GM03348 (cell line): ENCODE data around the gene SULT1A1.
"Not testable (repeated sequence)": the region's sequence is repeated elsewhere in the genome, so short reads cannot be mapped to it uniquely, and the experiment has no call there.

Source experiments
- DNase-seq: peaks from one replicate; pipeline ENCODE4 v3.0.0; 2012; ENCODE audit warnings: low spot score

SULT1A1 gene

DNA sequence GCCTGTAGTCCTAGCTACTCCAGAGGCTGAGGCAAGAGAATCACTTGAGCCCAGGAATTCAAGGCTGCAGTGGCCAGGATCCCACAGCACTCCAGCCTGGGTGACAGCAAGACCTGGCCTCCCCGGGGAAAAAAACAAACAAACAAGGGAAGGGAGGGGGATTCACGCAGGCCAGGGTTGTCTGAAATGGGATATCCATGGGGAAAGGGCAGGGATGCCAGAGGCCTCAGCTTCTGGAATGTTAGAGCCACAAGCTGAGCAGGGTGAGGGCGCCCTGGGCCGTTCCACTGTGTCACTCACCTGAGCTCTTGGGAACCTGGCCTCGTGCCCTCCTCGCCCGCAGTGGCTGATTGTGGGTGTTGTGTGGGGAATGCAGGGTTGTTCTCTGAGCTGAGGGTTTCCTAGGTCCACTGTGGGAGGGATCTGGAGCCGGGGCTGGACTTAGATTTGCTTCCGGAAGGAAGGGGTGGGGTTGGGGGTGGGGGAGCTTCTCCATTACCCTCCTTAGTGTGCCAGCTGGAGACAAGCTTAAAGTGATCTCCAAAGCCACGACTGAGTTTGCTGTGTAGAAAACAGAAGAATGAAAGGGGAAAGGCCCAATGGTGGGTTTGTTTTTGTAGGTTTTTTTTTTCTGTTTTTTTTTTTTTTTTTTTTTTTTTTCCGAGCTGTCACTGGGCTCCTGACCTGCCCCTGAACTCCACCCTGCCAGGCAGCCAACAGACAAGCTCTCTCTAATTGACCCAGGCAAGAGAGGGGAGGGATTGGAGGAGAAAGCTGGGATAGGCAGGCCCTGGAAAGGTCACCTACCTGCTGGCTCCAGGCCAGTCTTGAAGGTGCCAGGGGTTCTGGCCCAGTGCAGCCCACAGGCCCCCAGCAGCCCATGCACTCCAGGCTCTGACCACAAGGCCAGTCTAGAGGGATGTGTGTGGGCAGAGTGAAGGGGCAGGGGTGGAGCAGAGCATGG is at the start of gene SULT1A1:
Gene SULT1A1, minus strand, starts transcription at position 414 of the 964 bp plus-strand sequence. CDS start 1,189 bp downstream, outside the sequence.
- peak; percentile 3 for DNase-seq

DNA sequence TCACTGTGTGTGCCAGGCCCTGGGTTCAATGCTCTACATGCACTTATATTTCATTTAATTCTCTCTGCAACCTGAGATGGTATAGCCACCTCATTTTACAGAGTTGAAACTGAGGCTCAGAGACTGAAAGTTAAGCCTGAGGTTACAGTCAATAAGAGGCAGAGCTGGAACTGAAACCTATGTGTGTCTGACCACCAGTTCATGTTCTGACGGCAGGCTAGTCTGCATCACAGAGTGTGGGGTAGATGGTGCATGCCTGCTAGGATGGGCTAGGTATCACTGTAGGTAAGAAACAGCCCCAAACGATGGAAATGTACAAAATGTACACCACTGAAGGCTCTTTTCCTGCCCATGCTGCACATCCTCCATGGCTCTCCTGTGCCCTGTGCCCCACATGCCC is 30.1 kb upstream of the SULT1A1 start:
- DNase-seq = not testable (repeated sequence)

DNA sequence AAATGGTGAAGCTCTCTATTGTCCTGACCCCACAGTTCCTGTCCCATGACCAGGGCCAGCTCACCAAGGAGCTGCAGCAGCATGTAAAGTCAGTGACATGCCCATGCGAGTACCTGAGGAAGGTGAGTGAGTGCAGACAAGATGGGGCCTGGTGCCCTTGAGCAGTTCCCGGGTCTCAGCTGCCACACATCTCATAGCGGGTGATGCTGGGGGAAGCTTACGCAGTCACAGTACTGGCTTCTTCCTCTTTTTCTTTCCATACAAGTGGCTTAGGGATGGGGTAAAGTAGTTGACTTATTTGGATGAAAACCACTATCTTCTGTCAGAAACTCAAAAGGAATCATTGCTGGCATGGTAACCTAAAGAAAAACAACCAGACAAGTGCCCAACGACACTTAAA is 28.5 kb upstream of the SULT1A1 start:
- DNase-seq = not testable (repeated sequence)

DNA sequence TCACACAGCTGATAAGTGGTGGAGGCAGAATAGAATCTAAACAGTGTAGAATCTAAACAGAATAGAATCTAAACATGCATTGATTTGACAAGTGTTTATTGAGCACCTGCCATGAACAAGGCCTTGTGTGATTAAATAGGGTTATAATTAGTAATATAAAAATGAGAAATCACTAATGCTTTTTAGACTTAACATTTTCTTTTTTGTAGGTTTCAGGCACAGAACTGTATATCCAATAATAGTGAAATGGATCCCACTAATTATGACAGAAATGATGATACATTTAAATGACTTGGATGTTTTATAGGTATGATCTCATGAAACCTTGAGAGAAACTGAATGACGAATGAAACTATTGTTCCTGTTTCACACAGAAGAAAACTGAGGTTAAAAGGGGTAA is 27.9 kb upstream of the SULT1A1 start, which contains the start of gene NPIPB8:
Gene NPIPB8, plus strand, starts transcription at position 301 of the 400 bp plus-strand sequence. CDS start 296 bp downstream, outside the sequence.
- not testable (repeated sequence) for DNase-seq

DNA sequence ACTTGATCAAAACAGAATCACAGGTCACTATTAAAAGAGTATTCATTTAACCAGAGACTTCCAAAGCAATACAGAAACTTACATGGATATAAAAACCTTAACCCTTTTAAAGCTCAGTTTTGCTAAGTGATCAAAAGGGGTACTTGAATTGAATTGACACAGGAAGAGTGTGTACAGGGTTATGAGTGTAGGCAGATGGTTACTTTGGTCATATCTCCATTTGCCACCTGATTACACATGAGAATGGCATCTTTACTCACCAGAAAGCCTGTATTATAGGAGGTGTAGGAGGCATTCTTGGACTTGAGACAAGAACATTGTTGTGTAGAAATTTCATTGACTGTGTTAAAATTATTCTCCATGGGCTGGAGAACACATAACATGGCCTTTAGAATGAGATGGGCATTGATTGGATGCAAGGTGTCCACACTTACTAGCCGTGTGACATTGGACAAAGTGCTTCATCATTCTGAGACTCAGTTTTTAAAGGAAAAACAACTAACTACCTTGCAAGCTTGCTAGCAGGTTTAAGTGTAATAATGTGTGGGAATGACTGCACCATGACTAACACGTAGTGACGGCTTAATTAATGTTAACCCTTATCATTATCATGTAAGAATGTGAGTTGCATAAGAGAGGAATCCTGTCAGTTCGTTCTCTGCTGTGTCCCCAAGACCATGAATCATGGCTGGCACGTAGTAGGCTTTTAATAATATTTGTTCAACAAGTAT is 26.4 kb upstream of the SULT1A1 start:
- not testable (repeated sequence) for DNase-seq

DNA sequence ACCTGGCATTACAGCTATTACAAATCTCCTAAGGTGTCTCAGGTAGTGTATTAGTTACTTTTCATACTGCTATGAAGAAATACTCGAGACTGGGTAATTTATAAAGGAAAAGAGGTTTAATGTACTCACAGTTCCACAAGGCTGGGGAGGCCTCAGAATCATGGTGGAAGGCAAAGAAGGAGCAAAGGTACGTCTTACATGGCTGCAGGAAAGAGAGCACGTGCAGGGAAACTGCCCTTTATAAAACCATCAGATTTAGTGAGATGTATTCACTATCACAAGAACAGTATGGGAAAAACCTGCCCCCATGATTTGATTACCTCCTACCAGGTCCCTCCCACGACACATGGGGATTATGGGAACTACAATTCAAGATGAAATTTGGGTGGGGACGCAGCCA is 21.1 kb upstream of the SULT1A1 start:
- DNase-seq = not testable (repeated sequence)

DNA sequence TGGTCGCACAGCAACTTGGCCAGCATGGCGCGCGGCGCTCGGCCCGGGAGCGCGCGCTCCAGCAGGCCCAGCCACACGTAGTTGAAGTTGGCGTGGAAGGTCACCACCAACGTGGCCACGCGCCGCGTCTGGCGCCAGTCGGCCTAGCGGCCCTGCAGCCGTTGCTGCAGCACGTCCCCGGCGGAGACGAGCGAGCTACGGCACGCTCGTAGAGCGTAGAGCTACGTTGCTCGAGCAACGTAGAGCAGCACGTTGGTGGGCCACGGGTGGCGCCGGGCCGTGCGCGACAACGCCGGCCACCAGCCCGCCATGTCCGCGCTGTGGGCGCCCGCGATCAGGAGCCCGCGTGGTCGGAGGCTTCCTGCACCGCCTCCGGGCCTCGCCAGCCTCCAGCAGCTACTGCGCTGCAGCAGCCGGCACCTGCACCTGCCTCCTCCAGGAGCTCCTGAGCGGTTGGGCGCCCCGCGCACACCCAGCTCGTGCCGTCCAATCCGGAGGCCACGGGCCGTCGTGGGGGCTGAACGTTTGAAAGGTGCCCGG is 13.4 kb upstream of the SULT1A1 start:
- no peak for DNase-seq

DNA sequence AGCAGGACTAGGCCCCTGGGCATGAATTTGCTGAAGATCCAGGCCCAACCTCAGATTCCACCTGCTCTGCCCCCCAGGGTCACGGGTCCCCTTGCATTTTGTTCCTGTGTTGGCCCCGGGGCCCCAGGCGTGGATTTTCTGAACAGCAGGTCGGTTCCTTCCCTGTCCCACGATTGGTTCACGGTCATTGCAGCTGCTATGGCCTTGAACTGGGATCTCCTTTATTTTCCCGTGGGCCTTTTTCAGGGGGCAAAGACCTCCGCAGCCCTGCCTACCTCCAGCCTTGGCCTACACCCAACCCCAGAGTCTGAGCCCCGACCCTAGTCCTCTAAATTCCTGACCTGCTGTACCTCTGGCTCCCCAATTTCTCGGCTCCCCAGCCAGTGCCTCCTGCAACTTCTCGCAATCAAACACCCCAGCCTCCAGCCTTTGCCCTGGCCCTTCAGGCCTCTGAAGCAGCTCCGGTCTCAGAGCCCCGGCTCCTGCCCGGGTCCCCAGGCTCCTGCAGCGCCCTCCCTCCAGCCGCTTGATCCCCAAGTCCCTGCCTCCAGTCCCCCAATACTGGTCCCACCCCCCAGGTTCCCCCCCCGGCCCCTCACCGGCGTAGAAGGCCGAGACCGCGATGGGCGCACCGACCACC is 12.8 kb upstream of the SULT1A1 start:
- not testable (repeated sequence) for DNase-seq

DNA sequence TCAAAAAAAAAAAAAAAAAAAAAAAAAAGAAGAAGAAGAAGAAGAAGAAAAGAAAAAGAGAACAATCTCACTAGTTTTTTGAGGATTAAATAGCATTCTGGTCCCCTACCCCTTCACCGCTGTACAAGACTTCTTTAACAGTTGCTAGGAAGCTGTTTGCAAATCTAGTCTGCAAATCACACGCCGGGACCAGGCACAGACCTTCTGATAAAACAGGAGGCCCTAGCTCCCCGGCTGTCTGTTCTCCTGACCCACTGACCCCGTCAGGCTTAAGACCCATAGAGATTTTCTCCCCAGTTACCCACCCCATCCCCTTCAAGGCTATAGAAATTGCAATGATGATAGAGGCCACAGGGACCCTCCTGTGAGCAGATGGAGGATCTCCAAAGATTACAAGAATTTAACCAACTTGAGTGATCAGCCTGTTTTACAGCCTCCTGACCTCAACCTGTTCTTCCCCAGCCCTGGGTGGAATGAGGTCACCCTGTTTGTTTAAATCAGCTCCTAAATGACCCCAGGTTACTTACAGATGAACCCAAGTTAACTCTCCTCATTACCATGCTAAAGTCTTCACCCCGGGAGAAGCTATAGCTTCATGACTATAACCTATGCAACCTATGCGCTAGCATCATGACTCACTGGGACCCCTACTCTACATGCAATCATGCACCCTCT is 11.8 kb upstream of the SULT1A1 start:
- no peak for DNase-seq

DNA sequence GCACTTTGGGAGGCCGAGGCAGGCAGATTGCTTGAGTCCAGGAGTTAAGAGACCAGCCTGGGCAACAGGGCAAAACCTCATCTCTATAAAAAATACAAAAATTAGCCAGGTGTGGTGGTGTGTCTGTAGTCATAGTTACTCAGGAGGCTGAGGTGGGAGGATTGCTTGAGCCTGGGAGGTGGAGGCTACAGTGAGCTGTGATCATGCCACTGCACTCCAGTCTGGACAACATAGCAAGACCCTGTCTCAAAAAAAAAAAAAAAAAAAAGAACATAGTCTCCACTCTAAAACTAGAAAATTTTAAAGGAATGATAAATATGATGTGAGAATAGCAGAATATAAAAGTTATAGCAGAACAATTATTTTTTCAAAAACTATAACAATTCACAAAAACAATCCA is 10.5 kb upstream of the SULT1A1 start:
- not testable (repeated sequence) for DNase-seq

DNA sequence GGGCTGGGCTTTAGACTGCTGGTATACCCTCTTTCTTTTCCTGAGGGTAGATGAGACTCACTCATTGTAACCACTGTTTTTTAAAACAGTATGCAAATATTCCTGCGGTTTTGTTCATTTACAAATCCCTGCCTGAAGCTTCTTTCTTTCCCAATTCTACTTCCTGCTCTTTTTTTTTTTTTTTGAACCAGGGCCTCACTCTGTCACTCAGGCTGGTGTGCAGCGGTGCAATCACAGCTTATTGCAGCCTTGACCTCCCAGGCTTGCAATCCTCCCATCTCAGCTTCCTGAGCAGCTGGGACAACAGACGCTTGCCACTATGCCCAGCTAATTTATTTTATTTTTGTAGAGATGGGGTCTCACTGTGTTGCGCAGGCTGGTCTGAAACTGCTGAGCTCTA is 8.0 kb upstream of the SULT1A1 start:
- no peak for DNase-seq

DNA sequence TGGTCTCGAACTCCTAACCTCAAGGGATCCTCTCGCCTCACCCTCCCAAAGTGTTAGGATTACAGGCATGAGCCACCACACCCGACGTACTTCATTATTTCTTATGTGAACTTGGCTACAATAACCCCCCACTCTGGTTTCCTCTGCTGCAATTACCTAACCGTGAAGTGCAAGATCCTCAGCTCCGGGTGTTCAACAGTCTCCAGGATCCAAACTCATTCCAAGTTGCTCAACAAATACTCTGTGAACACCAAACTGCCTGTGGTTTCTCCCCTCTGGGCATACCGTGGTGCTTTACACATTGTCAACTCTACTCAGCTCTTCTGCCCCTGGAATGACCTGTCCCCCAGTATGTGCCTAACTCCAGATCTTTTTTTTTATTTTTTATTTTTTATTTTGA is 6.8 kb upstream of the SULT1A1 start:
- DNase-seq = no peak

DNA sequence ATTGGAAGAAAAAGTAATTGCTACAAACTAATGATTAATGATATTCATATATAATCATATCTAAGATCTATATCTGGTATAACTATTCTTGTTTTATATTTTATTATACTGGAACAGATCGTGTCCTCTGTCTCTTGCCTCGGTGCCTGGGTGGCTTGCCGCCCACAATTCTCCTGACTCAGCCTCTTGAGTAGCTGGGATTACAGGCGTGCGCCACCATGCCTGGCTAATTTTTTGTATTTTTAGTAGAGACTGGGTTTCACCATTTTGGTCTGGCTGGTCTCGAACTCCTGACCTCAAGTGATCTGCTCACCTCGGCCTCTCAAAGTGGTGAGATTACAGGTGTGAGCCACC is 6.4 kb upstream of the SULT1A1 start:
- not testable (repeated sequence) for DNase-seq

DNA sequence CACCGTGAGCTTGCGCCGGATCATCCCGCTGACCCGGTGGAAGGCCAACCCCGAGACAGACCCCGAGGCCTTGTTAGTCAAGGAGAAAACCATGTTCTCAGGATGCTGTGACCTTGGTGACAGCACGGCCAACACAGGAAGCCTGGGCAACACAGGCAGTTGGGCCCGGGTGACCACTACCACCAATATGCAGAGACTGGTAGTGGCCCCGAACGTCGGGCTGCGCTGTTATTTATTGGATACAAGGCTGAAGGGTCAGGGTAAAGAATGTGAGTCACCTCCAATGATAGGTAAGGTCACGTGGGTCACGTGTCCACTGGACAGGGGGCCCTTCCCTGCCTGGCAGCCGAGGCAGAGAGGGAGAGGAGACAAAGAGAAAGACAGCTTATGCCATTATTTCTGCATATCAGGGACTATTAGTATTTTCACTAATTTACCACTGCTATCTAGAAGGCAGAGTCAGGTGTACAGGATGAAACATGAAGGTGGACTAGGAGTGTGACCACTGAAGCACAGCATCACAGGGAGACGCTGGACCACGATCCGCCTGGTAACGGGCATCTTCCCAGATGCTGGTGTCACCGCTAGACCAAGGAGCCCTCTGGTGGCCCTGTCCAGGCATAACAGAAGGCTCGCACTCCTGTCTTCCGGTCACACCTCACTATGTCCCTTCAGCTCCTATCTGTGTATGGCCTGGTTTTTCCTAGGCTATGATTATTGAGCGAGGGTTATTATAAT is 5.8 kb upstream of the SULT1A1 start:
- DNase-seq = not testable (repeated sequence)

DNA sequence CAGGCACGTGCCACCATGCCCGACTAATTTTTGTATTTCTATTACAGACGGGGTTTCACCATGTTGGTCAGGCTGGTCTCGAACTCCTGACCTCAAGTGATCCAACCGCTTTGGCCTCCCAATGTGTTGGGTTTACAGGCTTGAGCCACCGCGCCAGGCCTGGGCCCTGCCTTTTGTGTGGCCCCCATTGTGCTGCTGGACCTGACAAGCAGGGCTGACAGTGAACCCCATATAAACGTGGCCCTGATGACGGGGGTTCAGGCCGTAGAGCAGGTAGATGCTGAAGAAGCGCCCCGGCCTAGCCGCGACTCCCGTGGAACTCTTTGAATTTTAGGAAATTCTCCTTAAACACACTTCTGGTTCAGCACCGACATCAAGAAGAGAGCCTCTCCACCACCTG is 4.7 kb upstream of the SULT1A1 start:
- not testable (repeated sequence) for DNase-seq

DNA sequence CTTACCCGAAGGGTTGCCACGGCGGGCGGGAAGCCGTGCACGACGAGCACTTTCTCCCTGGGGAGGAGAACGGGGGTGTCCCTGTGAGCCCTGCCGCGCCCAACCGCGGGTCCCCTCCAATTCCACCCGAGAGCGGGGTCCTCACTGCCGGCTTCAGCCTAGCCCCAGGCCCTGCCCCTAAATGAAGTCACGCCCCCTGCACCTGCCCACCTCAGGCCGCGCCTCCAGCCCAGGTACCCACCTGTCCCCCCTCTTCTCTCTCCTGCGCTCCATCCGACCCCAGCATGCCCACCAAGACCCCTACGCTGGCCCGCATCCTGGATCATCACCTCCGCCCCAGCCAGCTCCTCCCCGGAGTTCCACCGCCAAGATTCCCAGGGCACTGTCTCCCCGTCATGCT is 4.1 kb upstream of the SULT1A1 start:
- DNase-seq = not testable (repeated sequence)

DNA sequence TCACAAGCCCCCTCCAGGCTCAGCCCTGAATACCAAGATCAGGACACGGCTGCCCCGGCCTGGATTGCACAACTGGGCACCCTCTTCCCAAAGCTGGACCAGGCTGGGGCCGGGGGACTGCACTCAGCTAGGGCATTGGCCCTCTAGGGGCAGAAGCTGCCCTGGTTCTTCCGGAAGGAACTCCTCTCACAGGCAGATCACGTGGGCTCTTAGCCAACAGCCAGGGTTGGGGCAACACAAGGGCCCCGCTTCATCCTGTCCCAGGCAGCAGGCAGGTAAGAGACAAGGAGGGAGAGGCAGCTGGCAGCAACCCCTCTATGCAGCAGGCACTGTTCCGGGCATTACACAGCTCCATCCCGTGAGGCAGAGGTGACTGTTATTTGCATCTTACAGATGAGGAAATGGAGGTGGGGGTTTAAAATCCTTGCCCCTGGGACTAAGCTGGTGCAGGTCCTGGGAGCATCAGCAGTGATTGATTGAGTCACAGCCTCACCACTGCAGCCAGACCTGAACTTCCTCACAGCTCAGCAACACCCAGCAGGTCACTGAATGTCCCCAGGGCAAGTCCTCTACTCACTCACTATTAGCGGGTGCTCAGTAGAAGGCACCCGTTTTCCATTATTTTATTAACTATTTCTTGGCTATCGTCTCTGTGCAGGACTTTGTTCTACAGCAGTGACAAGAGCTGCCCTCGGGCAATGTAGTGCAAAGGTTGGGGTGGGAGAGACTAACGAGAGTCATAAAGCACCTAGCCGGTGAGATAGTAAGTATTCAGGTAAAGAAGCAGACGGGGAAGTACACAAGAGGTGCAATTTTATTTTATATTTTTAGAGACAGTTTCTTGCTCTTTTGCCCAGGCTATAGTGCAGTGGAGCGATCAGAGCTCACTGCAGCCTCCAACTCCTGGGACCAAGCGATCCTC is 2.8 kb upstream of the SULT1A1 start:
- not testable (repeated sequence) for DNase-seq

DNA sequence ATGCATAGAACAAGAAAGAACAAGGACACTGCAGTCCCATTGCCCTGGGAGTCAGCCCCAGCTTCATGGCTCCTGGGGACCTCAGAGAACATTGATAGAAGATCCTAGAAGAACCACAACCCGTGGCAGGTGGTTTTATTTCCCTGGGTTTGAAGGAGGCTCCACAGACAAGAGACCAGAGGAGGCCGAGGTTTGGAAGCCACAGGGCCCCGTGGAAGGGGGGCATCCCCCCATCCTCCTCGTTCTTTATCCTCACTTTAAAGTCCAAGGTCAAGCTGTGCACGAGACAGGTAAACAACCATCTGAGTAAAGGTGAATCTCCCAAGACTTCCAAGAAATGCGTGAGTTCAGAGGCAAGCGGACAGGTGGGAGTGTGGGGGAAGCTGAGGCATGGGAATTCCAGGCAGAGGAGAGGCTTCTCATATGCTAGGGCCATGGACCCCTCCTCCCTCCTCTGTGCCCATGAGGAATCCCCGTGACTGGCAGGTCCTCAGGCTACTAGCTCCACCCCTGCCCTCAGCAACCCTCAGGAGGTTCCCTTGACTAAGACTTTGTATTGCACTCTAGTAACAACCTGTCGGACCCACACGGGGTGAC is 849 bp upstream of the SULT1A1 start:
- DNase-seq = no peak

DNA sequence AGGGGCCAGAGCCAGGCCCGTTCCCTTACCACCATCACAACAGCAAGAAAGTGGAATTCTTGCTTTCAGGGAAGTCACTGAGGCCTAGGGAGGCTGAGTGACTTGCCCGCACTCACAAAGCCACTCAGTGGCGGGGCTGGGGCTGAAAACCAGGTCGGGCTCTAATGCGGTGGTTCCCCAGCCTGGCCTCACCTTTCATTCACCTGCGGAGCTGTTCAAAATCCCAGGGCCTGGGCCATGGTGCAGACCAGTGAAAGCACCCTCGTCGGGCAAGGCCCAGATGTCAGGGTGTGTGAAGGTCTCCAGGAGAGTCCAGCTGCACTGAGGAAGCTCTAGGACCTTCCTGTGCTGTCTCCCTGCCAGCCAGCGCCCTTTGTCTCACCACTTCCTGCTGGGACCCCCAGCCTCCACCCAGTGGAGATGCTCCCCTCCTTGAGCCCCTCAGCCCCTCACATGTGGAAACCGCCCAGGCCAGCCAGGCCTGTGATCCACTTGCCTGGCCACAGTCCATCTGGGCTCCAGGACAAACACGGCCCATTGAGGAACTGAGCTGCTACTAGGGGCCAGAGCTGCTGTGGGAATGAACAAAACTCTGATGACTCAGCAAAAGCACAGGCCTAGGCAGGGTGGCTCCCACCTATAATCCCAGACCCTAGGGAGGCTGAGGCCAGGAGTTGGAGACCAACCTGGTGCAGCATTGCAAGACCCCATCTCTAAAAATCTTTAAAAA is 812 bp downstream of the SULT1A1 start:
- not testable (repeated sequence) for DNase-seq
